Adipocyte (in vitro differentiated cells): ENCODE measurements around the gene C11orf42.
"Not testable (repeated sequence)": the region's sequence is repeated elsewhere in the genome, so short reads cannot be mapped to it uniquely, and the experiment has no call there.

ENCODE experiments used
- DNase-seq: peaks from one replicate; pipeline ENCODE4 v3.0.0-alpha.2; 2015; ENCODE audit warnings: low read depth
- H3K27me3 ChIP-seq: replicated peaks from 2 replicates; pipeline ENCODE4 v1.7.0; 2013; ENCODE audit warnings: mild to moderate bottlenecking, low read length, moderate library complexity; ENCODE audit not compliant: control insufficient read depth, insufficient read depth
- H3K36me3 ChIP-seq: 2 replicates; pipeline ENCODE4 v1.7.0; 2013; ENCODE audit warnings: low read length, mild to moderate bottlenecking, moderate library complexity; ENCODE audit not compliant: control insufficient read depth, insufficient read depth, severe bottlenecking
- H3K4me1 ChIP-seq: 2 replicates; pipeline ENCODE4 v1.7.0; 2013; ENCODE audit warnings: mild to moderate bottlenecking, low read length, moderate library complexity; ENCODE audit not compliant: control insufficient read depth, insufficient read depth
- H3K4me3 ChIP-seq: 2 replicates; pipeline ENCODE4 v1.7.0; 2013; ENCODE audit warnings: mild to moderate bottlenecking, low read length, moderate library complexity
- H3K9ac ChIP-seq: 2 replicates; pipeline ENCODE4 v1.7.0; 2013; ENCODE audit warnings: mild to moderate bottlenecking, low read length, moderate library complexity
- H3K9me3 ChIP-seq: 2 replicates; pipeline ENCODE4 v1.7.0; 2013; ENCODE audit warnings: mild to moderate bottlenecking, low read length, moderate library complexity; ENCODE audit not compliant: control insufficient read depth

Gene C11orf42

DNA sequence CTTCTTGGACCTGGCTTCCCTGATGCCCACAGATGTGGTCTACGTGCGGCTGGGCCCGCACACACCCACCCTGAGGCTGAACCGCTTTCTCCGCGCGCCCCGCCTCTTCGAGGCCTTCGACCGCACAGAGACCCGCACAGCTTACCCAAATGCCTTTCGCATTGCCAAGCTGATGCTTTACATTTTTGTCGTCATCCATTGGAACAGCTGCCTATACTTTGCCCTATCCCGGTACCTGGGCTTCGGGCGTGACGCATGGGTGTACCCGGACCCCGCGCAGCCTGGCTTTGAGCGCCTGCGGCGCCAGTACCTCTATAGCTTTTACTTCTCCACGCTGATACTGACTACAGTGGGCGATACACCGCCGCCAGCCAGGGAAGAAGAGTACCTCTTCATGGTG, 34.8 kb downstream of the C11orf42 start:
- H3K9me3 ChIP-seq = no peaks in the 10 kb centered on the region
- no peaks in the 10 kb centered on the region for H3K27me3 ChIP-seq
- no peaks in the 10 kb centered on the region for H3K36me3 ChIP-seq
- H3K9ac ChIP-seq = no peak overlapping the region
- peaks cover 4% of the 10 kb centered on the region for H3K4me1 ChIP-seq
- no peak for DNase-seq
- no peak overlapping the region for H3K4me3 ChIP-seq

DNA sequence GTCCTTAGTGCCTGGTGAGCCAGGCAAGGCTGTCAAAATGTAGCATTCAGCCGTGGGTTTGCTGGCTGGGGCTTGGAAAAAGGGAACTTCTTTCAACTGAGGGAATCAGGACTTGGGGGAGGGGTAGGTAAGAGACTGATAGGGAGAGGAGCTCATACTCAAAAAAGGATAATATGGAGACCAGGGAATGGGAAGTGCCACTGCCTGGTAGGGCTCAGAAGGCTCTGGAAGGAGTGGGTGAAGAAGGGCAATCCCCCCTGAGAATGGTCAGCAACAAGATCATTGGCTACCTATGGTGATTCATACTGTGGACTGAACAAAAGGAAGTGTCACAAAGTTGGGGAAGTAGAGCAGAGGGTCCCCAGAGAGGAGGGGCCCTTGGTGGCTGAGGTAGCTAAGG, 35.4 kb downstream of the C11orf42 start:
- no peaks in the 10 kb centered on the region for H3K36me3 ChIP-seq
- no peaks in the 10 kb centered on the region for H3K27me3 ChIP-seq
- H3K9ac ChIP-seq = no peak overlapping the region
- no peak overlapping the region for H3K4me3 ChIP-seq
- no peak for DNase-seq
- no peaks in the 10 kb centered on the region for H3K9me3 ChIP-seq
- H3K4me1 ChIP-seq = no peaks in the 10 kb centered on the region

DNA sequence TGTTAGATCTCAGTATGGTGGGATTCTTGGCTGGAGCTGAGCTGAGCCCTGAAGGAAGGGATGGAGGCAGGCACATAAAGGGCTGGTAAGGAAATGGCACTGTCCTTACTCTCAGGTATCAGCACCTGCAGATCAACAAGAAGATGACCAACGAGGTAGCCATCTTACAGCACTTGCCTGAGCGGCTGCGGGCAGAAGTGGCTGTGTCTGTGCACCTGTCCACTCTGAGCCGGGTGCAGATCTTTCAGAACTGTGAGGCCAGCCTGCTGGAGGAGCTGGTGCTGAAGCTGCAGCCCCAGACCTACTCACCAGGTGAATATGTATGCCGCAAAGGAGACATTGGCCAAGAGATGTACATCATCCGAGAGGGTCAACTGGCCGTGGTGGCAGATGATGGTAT, 36.0 kb downstream of the C11orf42 start:
- no peak overlapping the region for H3K9ac ChIP-seq
- no peaks in the 10 kb centered on the region for H3K4me1 ChIP-seq
- no peak for DNase-seq
- no peaks in the 10 kb centered on the region for H3K9me3 ChIP-seq
- no peaks in the 10 kb centered on the region for H3K36me3 ChIP-seq
- no peaks in the 10 kb centered on the region for H3K27me3 ChIP-seq
- H3K4me3 ChIP-seq = no peak overlapping the region

DNA sequence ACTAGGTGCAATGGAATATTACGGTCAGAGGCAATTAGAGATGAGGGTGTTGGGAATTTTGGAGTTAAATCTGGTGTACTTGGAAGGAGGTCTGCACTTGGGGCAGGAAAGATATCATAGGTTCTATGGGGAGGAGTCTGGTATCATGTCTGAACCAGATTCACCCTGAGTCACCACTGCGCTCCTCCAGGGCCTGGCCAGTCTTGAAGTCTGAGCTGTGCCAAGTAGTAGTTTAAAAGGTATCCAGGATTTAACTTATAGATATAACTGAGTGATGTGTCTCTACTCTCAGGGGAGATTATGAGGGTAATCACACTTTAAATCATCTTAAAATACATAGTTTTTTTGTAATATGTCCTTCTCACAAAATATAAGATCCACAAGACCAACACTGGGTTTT, 40.2 kb downstream of the C11orf42 start:
- DNase-seq = no peak
- Histone ChIP-seq H3K9me3 (no peaks in the 10 kb centered on the region), H3K27me3 (no peaks in the 10 kb centered on the region), H3K36me3 (no peaks in the 10 kb centered on the region), H3K4me3 (no peak overlapping the region), H3K9ac (no peak overlapping the region), H3K4me1 (peaks cover 28% of the 10 kb centered on the region)

DNA sequence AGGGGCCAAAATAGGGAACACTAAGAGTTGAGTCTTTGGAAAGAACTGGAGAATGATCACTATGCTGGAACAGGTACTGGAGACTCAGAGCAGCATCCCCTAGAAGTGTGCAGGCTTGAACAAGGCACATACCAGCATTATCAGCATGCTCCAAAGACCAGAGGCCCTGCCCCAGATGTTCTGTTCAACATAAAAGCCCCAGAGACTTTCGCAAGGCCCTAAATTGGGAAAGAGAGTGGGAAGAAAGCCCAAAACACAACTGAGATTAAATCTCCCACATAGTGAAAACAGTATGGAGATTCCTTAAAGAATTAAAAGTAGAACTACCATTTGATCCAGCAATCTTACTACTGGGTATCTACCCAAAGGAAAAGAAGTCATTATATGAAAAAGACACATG, 42.9 kb downstream of the C11orf42 start:
- Histone ChIP-seq H3K4me3 (no peak overlapping the region), H3K9me3 (no peaks in the 10 kb centered on the region), H3K36me3 (no peaks in the 10 kb centered on the region), H3K9ac (no peak overlapping the region), H3K4me1 (peaks cover 44% of the 10 kb centered on the region), H3K27me3 (no peaks in the 10 kb centered on the region)
- DNase-seq = peak; percentile 91

DNA sequence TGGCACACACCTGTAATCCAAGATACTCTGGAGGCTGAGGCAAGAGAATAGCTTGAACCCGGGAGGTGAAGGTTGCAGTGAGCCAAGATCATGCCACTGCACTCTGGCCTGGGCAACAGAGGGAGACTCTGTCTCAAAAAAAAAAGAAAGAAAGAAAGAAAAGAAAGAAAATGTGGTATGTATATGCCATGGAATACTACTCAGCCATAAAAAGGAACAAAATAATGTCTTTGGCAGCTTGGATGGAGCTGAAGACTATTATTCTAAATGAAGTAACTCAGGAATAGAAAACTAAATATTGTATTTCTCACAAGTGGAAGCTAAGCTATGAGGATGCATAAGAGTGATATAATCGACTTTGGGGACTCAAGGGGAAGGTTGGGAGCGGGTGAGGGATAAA, 43.5 kb downstream of the C11orf42 start:
- not testable (repeated sequence) for DNase-seq, H3K9me3 ChIP-seq, H3K27me3 ChIP-seq, H3K4me3 ChIP-seq, H3K9ac ChIP-seq, H3K36me3 ChIP-seq
- peaks cover 44% of the 10 kb centered on the region for H3K4me1 ChIP-seq

DNA sequence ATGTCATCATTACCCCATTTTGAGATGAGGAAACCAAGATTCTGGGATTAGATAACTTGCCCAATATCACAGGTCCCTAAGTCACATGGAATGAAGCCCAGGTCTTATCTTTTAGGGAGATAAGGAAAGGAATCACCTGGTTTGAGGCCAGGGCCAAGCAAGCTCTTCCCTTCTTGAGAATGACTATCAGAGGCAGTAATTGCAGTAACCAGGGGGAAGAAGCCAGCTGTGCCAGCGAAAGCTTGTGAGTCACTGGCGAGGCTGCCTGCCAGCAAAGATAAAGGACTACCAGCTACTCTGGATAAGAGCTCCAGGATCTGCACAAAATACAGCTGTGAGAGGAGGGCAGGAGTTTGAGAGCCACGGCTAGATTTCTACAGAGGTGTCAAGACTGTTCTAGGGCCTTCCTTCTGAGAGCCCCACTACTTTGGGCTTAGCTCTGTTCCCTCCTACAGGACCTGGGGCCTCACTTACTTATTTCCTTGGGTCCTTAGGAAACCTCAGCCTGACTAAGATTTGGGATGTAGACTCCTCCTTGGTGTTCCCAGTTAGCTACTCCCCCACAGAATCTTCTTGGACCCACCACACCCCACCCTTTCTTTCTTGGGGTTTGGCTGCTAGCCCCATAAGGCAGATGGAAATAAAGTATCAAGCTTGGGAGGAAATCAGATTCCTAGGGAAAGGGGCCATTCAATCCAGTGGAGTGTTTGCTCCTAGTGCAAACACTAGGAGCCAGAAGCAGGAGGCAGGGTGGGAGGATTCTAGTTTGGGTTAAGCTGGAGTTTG, 44.6 kb downstream of the C11orf42 start:
- H3K4me3 ChIP-seq = no peak overlapping the region
- no peaks in the 10 kb centered on the region for H3K9me3 ChIP-seq
- H3K36me3 ChIP-seq = no peaks in the 10 kb centered on the region
- peak; percentile 89 for DNase-seq
- peak overlapping the region; percentile 1 for H3K9ac ChIP-seq
- H3K27me3 ChIP-seq = no peaks in the 10 kb centered on the region
- H3K4me1 ChIP-seq = peaks cover 44% of the 10 kb centered on the region

DNA sequence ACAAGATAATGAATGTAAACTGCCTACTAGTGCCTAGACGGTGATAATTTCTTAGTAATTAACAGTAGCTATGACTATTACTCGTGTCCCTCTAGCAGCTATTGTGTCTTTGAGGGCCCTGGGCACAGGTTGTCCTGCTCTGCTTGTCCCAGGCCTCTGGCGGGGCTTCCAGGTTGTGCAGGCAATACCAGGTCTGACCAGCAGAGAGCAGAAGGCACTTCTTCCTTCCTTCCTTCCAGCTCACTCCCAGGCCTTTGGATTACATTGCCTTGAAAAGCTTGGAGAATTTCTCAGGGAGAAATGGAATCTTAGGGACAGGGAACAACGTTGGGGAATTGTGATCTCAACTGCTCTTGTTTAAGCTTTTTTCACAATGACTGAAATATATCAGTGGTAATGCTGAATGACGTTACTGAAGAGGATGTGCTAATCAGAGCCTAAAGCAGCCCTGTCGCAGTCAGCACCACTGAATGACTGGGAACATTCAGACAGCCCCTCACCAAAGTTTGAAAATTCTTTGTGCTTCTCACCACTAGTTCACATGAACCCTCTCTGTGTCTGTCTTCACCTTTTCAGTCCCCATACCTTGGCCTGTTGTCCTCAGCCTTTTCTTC, 45.9 kb downstream of the C11orf42 start:
- no peaks in the 10 kb centered on the region for H3K9me3 ChIP-seq
- peak; percentile 75 for DNase-seq
- peaks cover 44% of the 10 kb centered on the region for H3K4me1 ChIP-seq
- no peaks in the 10 kb centered on the region for H3K36me3 ChIP-seq
- H3K4me3 ChIP-seq = no peak overlapping the region
- H3K27me3 ChIP-seq = peaks cover 4% of the 10 kb centered on the region
- H3K9ac ChIP-seq = no peak overlapping the region

DNA sequence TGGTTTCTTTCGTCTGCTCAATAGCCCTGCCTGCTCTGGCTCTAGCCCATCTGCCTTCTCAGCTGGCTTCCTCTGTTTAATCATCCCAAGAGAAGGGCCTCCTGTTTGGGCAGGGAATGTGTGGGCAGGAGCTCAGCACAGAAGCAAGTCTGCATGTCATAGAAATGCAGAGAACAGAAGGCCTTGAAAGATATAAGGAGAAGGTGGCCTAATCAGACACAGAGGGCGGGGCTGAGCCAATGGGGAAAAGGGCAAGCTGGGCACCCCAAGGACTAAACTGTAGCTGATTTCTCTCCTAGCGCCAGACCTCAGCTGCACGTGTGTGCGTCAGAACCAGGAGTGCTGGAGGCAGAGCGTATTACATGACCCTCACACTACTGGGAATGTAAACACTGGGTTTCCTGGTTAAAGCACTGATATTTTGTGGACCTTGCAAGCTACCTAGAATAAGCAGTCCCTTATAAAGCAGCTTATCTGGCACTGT, 46.7 kb downstream of the C11orf42 start:
- no peaks in the 10 kb centered on the region for H3K9me3 ChIP-seq
- DNase-seq = peak; percentile 28

DNA sequence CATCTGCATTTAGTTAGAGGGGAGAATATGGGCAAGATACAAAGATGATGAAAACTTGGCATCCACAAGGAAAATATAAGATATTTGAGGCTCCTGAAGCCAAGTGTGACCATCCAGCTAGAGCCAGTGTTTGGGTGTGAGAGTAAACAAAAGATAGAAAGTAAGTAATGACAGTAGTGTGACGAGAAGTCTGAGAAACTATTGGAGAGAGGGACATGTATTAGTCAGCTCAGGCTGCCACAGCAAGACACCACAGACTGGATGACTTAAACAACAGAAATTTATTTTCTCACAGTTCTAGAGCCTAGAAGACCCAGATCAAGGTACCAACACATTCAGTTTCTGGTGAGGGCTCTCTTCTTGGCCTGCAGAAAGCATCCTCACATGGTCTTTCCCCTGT, 47.8 kb downstream of the C11orf42 start:
- DNase-seq = no peak
- Histone ChIP-seq H3K9ac (no peak overlapping the region), H3K4me1 (peaks cover 39% of the 10 kb centered on the region), H3K9me3 (no peaks in the 10 kb centered on the region), H3K36me3 (no peaks in the 10 kb centered on the region), H3K4me3 (no peak overlapping the region), H3K27me3 (peaks cover 22% of the 10 kb centered on the region)

More for the DNA sequence above, 46.7 kb downstream of the C11orf42 start:
- H3K4me3 ChIP-seq = peak overlapping the region; percentile 13
- H3K9ac ChIP-seq = no peak overlapping the region
- H3K4me1 ChIP-seq = peaks cover 44% of the 10 kb centered on the region
- no peaks in the 10 kb centered on the region for H3K36me3 ChIP-seq
- peaks cover 10% of the 10 kb centered on the region for H3K27me3 ChIP-seq

DNA sequence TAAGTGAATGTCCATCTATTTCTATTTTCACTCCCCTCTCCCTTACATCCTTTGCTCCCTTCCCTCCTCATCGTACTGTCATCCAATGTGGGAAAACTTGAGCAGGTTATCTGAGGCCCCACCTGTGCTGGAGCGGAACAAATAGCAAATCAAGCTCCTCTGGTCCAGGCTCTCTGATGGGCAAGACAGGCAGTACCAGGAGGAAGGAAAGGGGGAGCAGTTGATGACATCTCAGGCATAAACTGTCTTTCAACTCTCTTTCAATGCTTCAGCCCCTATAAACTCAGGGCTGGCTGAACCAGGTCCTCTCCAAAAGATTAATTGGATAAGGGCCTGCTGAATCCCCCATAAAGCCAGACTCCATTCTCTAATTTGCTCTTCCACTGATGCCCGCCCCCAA, 52.8 kb downstream of the C11orf42 start:
- H3K9me3 ChIP-seq = no peaks in the 10 kb centered on the region
- no peaks in the 10 kb centered on the region for H3K36me3 ChIP-seq
- H3K4me1 ChIP-seq = peaks cover 5% of the 10 kb centered on the region
- no peak overlapping the region for H3K9ac ChIP-seq
- peaks cover 58% of the 10 kb centered on the region for H3K27me3 ChIP-seq
- no peak overlapping the region for H3K4me3 ChIP-seq
- no peak for DNase-seq
